Hepatocyte (in vitro differentiated cells): Measurements from ENCODE around the gene RHOXF2.
"Not testable (repeated sequence)": the region's sequence is repeated elsewhere in the genome, so short reads cannot be mapped to it uniquely, and the experiment has no call there.

Experiments
- CTCF ChIP-seq: fragments of 200-600 bp; sonication (generic); IDR thresholded peaks from 2 replicates; pipeline ENCODE4 v1.5.1; 2016; ENCODE audit warnings: antibody characterized with exemption, mild to moderate bottlenecking; ENCODE audit not compliant: poor library complexity
- EZH2 ChIP-seq: fragments of 200-600 bp; sonication (generic); IDR thresholded peaks from 2 replicates; pipeline ENCODE4 v1.6.1; 2016; ENCODE audit warnings: antibody characterized with exemption, mild to moderate bottlenecking, borderline replicate concordance
- EZH2phosphoT487 ChIP-seq: fragments of 200-600 bp; sonication (generic); IDR thresholded peaks from one replicate; pipeline ENCODE4 v1.6.1; 2018; ENCODE audit warnings: antibody characterized with exemption, mild to moderate bottlenecking, low read depth, moderate library complexity; ENCODE audit not compliant: unreplicated experiment, severe bottlenecking

GRCh38 chrX:120128306-120128846, 30.0 kb upstream of the RHOXF2 start:
- not testable (repeated sequence) for TF ChIP-seq CTCF, EZH2phosphoT487, EZH2
